ENCODE measurements around the gene LAPTM4A. TPM values are rescaled to one million over a fixed set of nuclear protein-coding genes. Genes with fewer than 3 reads are reported as not detected.

LAPTM4A gene
- total RNA-seq, 1 experiment from 2014 or later: 537 TPM

- DNase-seq (ENCODE audit: low spot score): no peak
Observed at GRCh38 chr2:20019747-20020146, 31.7 kb downstream of the LAPTM4A start.

- no peak for DNase-seq (ENCODE audit: low spot score)
Observed at GRCh38 chr2:20018601-20019152, 32.8 kb downstream of the LAPTM4A start.

GRCh38 chr2:20016346-20016745 is 35.1 kb downstream of the LAPTM4A start:
- no peak for DNase-seq (ENCODE audit: low spot score)

- peak; percentile 72 for DNase-seq (ENCODE audit: low spot score)
Observed at GRCh38 chr2:20015482-20016083, 35.8 kb downstream of the LAPTM4A start.

GRCh38 chr2:20013126-20013849 is 38.1 kb downstream of the LAPTM4A start:
- DNase-seq (ENCODE audit: low spot score): no peak

- peak; percentile 37 for DNase-seq (ENCODE audit: low spot score)
Observed at GRCh38 chr2:20012282-20013125, 38.9 kb downstream of the LAPTM4A start, which contains the start of gene MATN3. MATN3 (minus strand) TSS chr2:20012668; CDS start chr2:20012631, 37 bp downstream.

- DNase-seq (ENCODE audit: low spot score): no peak
Observed at GRCh38 chr2:20012032-20012281, 39.5 kb downstream of the LAPTM4A start.

GRCh38 chr2:20011276-20012031 is 40.0 kb downstream of the LAPTM4A start:
- DNase-seq (ENCODE audit: low spot score): no peak

- DNase-seq (ENCODE audit: low spot score): no peak
Observed at GRCh38 chr2:20008703-20009102, 42.7 kb downstream of the LAPTM4A start.

GRCh38 chr2:20005891-20006470 is 45.4 kb downstream of the LAPTM4A start:
- DNase-seq (ENCODE audit: low spot score): no peak

GRCh38 chr2:20005067-20005627 is 46.3 kb downstream of the LAPTM4A start:
- DNase-seq (ENCODE audit: low spot score): no peak

GRCh38 chr2:20001361-20001863 is 50.0 kb downstream of the LAPTM4A start:
- no peak for DNase-seq (ENCODE audit: low spot score)

- no peak for DNase-seq (ENCODE audit: low spot score)
Observed at GRCh38 chr2:19993731-19994130, 57.7 kb downstream of the LAPTM4A start.

GRCh38 chr2:19991895-19992294 is 59.5 kb downstream of the LAPTM4A start:
- DNase-seq (ENCODE audit: low spot score): no peak

- DNase-seq (ENCODE audit: low spot score): no peak
Observed at GRCh38 chr2:19990416-19990728, 61.1 kb downstream of the LAPTM4A start.

GRCh38 chr2:19989667-19990415 is 61.6 kb downstream of the LAPTM4A start, which contains the start of gene WDR35:
WDR35 (minus strand) TSS chr2:19990105; CDS start chr2:19990015, 90 bp downstream.
- peak; percentile 86 for DNase-seq (ENCODE audit: low spot score)

GRCh38 chr2:19989342-19989666 is 62.1 kb downstream of the LAPTM4A start:
- no peak for DNase-seq (ENCODE audit: low spot score)

- DNase-seq (ENCODE audit: low spot score): peak; percentile 11
Observed at GRCh38 chr2:19988600-19988999, 62.8 kb downstream of the LAPTM4A start.

- DNase-seq (ENCODE audit: low spot score): no peak
Observed at GRCh38 chr2:19987936-19988335, 63.5 kb downstream of the LAPTM4A start.
